ENCODE measurements around the gene DHRS7B. TPM values are rescaled to one million over a fixed set of nuclear protein-coding genes. Genes with fewer than 3 reads are reported as not detected.

The DHRS7B gene
- total RNA-seq, 1 experiment from 2014 or later: 9.4 TPM

DNA sequence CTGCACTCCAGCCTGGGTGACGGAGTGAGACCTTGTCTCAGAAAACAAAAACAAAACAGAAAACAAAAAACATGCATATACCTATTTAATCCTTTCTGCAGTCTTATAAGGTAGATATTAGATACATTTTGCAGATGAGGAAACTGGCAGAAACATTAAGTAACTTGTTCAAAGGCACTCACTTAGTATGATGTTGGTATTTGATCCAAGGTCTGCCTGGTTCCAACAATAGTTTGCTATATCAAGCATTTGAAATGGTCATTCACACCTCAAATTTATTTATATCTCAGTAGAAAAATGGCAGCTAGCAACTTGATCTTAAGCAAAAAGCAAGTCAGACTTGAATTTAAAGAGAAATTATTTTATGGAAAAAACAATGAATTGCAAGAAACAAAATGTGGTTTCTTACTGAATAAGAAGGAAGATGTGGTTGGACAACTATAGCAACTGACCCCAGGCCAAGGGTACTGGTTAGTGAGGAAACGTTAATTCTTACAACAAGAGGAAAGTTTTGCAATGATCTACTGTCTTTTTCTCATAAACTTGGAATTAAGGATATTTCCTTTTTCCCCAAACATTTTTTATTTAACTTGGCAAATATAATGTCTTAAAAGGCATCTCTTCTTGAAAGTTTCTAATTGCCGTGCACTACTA is 19.7 kb downstream of the DHRS7B start:
- in situ Hi-C loops (cut with HindIII; ENCODE audit: low pct_unique_long_range_greater_than_20kb, low sequenced_read_pairs): no loop called here
- BruUV-seq (replicated peaks): no TSS peak
- intact Hi-C loops (cut with micrococcal nuclease; ENCODE audit: unreplicated experiment): no loop called here
- no peak for ATAC-seq
- Histone ChIP-seq H3K4me1 (ENCODE audit: control insufficient read depth, insufficient read depth, low read length) (no peaks in the 10 kb centered on the region), H3K27me3 (ENCODE audit: control insufficient read depth, insufficient read depth, low read length) (no peaks in the 10 kb centered on the region), H3K4me3 (ENCODE audit: low read depth in 2 of 2, low read length in 2 of 2) (no peak overlapping the region), H3K27ac (ENCODE audit: low read length) (no peak overlapping the region), H3K9me3 (ENCODE audit: control insufficient read depth, insufficient read depth, low read depth, low read length) (no peaks in the 10 kb centered on the region), H3K36me3 (ENCODE audit: control insufficient read depth, insufficient read depth, low read length) (no peaks in the 10 kb centered on the region)
- DNase-seq (ENCODE audit: low read depth, low spot score): no peak
- POLR2A ChIA-PET: no interaction called here
- TF ChIP-seq TCF7L2 (IDR thresholded peaks at IDR 0.05; ENCODE audit: low read depth, low read length) (no peak), POLR2AphosphoS5 (IDR thresholded peaks at IDR 0.05; ENCODE audit: low read depth, low read length) (no peak), SIN3A (IDR thresholded peaks at IDR 0.05; ENCODE audit: borderline replicate concordance, insufficient read depth, low read depth, low read length) (no peak)
- TF ChIP-seq, protein P1, sequence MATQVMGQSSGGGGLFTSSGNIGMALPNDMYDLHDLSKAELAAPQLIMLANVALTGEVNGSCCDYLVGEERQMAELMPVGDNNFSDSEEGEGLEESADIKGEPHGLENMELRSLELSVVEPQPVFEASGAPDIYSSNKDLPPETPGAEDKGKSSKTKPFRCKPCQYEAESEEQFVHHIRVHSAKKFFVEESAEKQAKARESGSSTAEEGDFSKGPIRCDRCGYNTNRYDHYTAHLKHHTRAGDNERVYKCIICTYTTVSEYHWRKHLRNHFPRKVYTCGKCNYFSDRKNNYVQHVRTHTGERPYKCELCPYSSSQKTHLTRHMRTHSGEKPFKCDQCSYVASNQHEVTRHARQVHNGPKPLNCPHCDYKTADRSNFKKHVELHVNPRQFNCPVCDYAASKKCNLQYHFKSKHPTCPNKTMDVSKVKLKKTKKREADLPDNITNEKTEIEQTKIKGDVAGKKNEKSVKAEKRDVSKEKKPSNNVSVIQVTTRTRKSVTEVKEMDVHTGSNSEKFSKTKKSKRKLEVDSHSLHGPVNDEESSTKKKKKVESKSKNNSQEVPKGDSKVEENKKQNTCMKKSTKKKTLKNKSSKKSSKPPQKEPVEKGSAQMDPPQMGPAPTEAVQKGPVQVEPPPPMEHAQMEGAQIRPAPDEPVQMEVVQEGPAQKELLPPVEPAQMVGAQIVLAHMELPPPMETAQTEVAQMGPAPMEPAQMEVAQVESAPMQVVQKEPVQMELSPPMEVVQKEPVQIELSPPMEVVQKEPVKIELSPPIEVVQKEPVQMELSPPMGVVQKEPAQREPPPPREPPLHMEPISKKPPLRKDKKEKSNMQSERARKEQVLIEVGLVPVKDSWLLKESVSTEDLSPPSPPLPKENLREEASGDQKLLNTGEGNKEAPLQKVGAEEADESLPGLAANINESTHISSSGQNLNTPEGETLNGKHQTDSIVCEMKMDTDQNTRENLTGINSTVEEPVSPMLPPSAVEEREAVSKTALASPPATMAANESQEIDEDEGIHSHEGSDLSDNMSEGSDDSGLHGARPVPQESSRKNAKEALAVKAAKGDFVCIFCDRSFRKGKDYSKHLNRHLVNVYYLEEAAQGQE (IDR thresholded peaks at IDR 0.05; ENCODE audit: insufficient read depth in 1 of 2, low read depth in 2 of 2, low read length in 1 of 2): no peak
- TF ChIP-seq, protein P2, sequence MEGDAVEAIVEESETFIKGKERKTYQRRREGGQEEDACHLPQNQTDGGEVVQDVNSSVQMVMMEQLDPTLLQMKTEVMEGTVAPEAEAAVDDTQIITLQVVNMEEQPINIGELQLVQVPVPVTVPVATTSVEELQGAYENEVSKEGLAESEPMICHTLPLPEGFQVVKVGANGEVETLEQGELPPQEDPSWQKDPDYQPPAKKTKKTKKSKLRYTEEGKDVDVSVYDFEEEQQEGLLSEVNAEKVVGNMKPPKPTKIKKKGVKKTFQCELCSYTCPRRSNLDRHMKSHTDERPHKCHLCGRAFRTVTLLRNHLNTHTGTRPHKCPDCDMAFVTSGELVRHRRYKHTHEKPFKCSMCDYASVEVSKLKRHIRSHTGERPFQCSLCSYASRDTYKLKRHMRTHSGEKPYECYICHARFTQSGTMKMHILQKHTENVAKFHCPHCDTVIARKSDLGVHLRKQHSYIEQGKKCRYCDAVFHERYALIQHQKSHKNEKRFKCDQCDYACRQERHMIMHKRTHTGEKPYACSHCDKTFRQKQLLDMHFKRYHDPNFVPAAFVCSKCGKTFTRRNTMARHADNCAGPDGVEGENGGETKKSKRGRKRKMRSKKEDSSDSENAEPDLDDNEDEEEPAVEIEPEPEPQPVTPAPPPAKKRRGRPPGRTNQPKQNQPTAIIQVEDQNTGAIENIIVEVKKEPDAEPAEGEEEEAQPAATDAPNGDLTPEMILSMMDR (IDR thresholded peaks at IDR 0.05): no peak
- CTCF ChIA-PET: no interaction called here

DNA sequence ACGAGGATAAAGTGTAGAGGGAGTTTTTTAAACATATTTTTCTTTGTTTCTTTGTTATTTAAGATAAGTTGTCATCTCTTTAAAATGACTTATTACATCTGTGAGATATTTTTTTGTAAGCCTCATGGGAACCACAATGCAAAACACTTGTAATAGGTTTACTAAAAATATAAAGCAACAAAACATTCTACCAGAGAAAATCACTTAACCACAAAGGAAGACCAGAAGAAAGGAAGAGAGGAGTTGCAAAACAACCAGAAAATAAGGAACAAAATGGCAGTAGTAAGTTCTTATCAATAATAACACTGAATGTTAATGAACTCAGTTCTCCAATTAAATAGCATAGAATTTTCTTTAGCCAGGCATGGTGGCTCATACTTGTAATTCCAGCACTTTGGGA is 22.9 kb downstream of the DHRS7B start:
- H3K27me3 ChIP-seq (ENCODE audit: control insufficient read depth, insufficient read depth, low read length): no peaks in the 10 kb centered on the region
- TF ChIP-seq, protein P1 (IDR thresholded peaks at IDR 0.05; ENCODE audit: insufficient read depth in 1 of 2, low read depth in 2 of 2, low read length in 1 of 2): no peak
- TF ChIP-seq, protein P2 (IDR thresholded peaks at IDR 0.05): no peak
- no peak for TF ChIP-seq TCF7L2 (IDR thresholded peaks at IDR 0.05; ENCODE audit: low read depth, low read length)
- TF ChIP-seq POLR2AphosphoS5 (IDR thresholded peaks at IDR 0.05; ENCODE audit: low read depth, low read length): no peak
- no peak for TF ChIP-seq SIN3A (IDR thresholded peaks at IDR 0.05; ENCODE audit: borderline replicate concordance, insufficient read depth, low read depth, low read length)
- no peak overlapping the region for H3K27ac ChIP-seq (ENCODE audit: low read length)
- ATAC-seq (no peak), DNase-seq (ENCODE audit: low read depth, low spot score) (no peak)
- CTCF ChIA-PET: no interaction called here
- in situ Hi-C loops (cut with HindIII; ENCODE audit: low pct_unique_long_range_greater_than_20kb, low sequenced_read_pairs): no loop called here
- H3K4me1 ChIP-seq (ENCODE audit: control insufficient read depth, insufficient read depth, low read length): no peaks in the 10 kb centered on the region
- intact Hi-C loops (cut with micrococcal nuclease; ENCODE audit: unreplicated experiment): no loop called here
- BruUV-seq (replicated peaks): no TSS peak
- no peak overlapping the region for H3K4me3 ChIP-seq (ENCODE audit: low read depth in 2 of 2, low read length in 2 of 2)
- no peaks in the 10 kb centered on the region for H3K9me3 ChIP-seq (ENCODE audit: control insufficient read depth, insufficient read depth, low read depth, low read length)
- POLR2A ChIA-PET: no interaction called here
- no peaks in the 10 kb centered on the region for H3K36me3 ChIP-seq (ENCODE audit: control insufficient read depth, insufficient read depth, low read length)

Measured in Panc1 (cell line).